GM19043 (cell line): ENCODE measurements around the gene CASP7.
A peak's percentile ranks its signal among the peaks of the same experiment; 100 is the strongest.

Experiments used
- ATAC-seq: cut with Tn5 transposase; IDR thresholded peaks from one replicate; pipeline ENCODE4 v1.9.1; 2021; ENCODE audit warnings: low read depth; ENCODE audit not compliant: unreplicated experiment

CASP7 gene

GRCh38 chr10:113665806-113666354, 13.8 kb upstream of the CASP7 start:
- ATAC-seq, result no peak

- peak; percentile 61 for ATAC-seq
Observed at GRCh38 chr10:113666682-113667252, 12.9 kb upstream of the CASP7 start.

DNA sequence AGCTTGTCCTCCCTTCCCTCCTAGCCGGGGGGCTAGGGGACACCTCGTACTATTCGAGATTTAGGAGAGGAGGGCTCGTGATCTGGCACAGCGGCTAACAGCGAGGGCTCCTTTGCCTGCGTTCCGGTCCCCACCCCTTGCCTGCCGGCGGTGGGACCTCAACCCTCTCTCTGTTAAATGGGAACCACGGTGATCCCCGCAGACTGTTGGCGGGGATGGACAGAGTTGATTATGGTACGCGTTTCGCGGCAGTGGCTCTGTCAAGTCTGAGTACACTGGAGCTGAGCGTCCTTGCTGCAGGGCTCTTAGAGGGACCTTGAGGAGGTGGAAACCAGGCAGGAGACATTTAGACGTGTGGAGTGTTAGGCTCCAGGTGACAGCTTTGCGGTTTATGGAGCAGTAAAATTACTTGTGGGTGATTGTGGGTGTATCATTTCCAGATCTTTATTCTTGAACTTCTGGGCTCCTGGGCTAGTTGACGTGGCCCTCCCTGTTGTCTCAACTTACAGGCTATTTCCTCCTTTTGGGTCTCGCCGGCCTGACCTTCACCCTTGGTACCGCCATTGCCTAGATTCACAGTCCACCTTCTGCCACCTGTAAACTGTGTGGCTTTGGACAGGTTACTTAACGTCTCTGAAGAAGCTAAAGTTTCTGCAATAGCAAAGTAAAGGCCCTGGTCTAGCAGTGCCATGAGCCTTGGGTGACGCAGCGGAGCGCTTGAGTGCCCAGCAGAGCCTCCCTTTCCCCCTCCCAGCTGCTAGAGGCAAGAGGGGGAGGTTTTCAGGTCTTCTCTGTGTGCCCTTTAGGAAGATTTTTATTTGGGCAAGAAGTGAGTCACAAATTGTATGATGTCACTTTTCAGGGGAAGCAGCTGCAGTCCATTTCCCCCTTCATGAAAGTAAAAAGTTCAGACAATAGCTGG, 739 bp downstream of the CASP7 start:
- peak; percentile 15 for ATAC-seq

DNA sequence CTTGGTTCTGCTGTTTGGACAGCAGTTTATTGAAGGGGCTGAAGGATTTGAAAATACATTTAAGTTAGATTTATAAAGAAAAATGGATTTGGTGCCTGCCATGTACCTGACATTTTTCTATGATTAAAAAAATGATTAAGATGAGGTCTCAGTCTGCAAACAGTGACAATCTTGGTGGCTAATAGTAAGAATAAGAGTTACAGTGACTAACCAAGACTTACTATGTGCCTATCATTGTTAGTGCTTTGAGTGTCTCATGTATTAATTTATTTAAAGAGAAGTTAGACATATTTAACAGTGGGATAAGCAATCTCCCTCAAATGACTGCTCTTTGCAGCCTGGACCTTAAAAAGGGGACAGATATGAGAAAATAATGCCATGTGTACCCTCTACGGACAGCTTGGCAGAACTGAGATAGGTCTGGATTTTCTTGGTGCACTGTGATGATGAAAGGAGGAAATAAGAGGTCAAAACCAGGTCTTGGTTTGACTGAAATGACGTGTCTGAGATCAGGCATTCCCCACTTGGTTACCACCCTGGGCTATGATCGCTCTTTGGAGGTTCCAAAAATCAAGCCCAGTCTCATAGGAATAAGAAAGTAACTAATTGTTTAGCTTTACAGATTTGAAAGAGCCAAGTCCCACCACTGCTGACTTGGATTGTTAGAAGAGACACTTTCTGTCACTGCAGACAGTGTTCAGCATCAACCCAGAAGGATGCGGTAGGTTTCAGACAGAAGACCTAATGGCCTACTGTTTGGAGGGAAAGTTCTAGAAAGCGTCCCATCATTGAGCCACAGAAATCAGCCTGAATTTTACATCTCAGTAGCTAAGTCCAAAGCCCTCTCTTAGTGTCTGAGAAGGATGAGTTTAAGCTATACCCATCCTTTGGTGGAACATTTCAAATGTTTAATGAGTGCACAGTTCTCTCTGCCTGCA, 2.1 kb downstream of the CASP7 start:
- ATAC-seq, result peak; percentile 57

- ATAC-seq, result no peak
Observed at GRCh38 chr10:113683300-113683699, 3.6 kb downstream of the CASP7 start.

- ATAC-seq, result no peak
Observed at GRCh38 chr10:113686028-113686427, 6.3 kb downstream of the CASP7 start.

DNA sequence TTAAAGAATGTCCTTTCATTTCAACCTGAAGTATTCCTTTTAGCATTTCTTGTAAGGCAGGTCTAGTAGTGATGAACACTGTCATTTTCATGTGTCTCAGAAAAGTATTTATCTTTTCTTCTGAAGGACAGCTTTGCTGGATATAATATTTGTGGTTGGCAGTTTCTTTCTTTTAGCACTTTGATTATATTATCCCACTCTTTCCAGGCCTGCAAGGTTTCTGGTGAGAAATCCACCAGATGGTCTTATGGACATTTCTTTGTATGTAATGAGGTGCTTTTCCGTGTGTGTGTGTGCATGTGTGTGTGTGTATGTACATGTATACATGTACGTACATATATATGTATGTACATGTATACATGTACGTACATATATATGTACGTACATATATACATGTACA, 7.3 kb downstream of the CASP7 start:
- ATAC-seq, result no peak

DNA sequence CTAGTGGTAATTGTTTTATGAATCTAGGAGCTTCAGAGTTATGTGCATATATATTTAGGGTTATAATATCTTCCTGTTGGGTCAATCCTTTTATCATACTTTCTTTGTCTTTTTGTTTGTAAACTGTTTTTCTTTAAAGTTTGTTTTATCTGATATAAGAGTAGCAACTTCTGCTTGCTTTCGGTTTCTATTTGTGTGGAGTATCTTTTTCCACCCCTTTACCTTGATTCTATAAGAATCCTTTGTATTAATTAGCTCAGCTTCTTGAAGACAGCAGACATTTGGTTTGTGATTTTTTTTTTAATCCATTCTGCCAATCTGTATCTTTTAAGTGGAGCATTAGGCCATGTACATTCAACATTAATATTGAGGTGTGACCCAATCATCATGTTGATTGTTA, 9.3 kb downstream of the CASP7 start:
- no peak for ATAC-seq

GRCh38 chr10:113689574-113689973, 9.9 kb downstream of the CASP7 start:
- ATAC-seq, result no peak

DNA sequence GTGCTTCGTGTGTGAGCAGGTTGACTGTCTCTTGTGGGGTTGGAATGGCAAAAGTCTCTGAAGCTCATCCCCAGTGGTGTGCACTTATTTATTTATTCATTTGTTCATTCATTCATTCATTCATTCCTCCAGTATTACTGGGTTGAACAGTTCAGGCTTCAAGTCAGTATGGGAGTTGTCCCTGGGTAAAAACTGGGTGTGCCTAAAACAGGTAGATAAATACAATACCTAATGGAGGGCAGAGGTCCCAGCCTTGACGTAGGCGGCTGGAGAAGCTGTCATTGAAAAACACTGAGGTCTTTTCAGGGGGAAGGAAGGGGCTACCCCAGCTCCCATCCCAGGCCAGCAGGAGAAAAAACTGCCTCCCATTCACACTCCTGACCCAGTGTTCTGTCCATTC, 11.0 kb downstream of the CASP7 start:
- no peak for ATAC-seq

- no peak for ATAC-seq
Observed at GRCh38 chr10:113691381-113691780, 11.7 kb downstream of the CASP7 start.

DNA sequence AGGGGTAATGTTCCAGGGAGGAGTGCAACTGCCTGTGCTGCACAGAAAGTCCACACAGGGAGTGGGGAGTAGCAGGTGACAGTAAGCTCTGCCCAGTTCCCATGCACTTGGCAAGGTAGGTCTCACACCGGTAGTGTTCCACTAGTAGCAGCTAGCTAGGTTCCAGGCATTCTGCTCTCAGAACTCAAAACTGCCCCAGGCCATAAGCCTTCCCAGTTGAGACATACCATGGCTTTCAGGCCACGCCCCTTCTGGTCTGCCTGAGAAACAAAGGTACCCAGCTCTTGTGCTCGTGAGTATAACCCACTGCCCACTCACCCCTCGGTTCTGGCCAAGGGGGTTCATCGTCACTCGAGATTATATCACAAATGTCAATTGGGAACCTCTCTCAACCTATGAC, 12.6 kb downstream of the CASP7 start:
- ATAC-seq, result no peak

- ATAC-seq, result no peak
Observed at GRCh38 chr10:113693348-113693747, 13.6 kb downstream of the CASP7 start.

DNA sequence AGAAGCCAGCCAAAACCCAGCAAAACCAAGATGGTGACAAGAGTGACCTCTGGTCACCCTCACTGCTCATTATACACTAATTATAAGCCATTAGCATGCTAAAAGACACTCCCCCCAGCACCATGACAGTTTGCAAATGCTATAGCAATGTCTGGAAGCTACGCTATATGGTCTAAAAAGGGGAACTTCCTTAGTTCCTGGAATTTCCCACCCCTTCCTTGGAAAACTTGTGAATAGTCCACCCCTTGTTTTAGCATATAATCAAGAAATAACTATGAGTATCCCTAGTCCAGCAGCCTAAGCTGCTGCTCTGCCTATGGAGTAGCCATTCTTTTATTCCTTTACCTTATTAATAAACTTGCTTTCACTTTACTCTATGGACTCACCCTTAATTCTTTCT, 16.0 kb downstream of the CASP7 start:
- ATAC-seq, result no peak

DNA sequence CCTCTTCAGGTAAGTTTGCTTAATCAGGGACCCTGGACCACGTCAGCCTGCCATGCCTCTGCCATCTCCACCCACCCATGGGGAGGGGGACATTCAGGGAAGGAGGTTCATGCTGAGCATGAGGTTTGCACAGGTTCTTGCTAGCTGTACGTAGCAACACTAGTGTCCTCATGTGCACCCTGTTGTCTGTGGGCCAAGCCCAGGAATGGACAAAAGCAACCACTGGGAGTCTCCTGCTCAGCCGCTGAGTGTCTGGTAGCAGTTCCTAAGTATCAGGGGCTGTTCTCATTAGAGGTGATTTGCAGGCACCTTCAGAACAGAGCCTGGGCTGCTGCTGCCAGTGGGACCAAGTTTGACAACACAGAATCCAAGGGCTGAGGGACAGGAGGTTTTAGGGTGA, 17.9 kb downstream of the CASP7 start:
- ATAC-seq, result no peak

- ATAC-seq, result peak; percentile 48
Observed at GRCh38 chr10:113704637-113705343, 25.1 kb downstream of the CASP7 start.

DNA sequence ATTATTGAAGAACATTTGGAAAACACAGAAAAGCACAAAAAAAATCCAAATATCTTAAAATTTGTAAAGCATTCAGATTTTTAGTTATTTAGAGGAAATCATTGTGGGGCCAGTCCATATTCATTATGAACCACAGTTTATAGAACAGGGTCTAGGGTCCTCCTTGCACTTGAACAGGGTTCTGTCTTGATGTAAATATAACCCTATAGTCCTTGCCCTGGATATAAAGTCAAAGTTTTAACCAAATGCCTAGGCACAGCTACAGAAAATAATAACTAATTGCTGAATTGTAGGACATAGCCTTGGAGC, 25.6 kb downstream of the CASP7 start:
- no peak for ATAC-seq

DNA sequence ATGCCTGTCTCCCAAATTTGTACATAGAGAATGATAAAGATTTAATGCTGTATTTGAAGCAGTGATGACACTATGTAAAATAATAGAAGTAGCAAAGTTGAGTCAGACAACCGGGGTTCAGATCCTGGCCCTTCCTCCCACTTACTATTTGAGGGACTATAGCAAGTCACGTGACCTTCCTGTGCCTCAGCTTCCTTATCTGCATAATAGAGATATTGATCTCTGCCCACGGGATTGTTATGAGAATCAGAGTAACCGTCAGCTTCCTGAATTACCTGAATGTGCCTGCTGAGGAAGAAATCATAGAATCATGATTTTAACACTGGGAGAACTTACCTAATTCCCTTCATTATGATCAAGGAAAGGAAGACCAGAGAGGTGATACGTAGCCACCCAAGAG, 26.9 kb downstream of the CASP7 start:
- ATAC-seq, result no peak

DNA sequence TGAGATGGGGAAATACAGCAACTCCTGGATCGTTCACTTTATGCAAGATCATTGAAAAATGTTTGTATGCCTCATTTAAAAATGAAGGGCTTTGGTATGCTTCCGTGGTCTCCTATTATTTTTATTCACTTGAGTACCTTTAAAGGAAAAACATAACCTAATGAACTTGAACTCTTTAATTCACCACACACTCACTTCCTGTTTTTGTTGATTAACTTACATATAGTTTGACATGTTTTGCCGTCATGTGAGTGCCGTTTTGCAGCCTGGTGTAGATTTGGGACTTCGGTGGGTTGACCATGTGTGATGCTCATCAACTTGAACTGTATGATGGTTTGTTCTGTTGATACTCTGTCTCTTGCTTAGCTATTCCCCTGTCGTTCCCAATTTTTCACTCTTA, 28.9 kb downstream of the CASP7 start:
- no peak for ATAC-seq

- no peak for ATAC-seq
Observed at GRCh38 chr10:113709221-113709838, 29.6 kb downstream of the CASP7 start.
